ENCODE results near the gene ABCB11.

ABCB11 gene

GRCh38 chr2:168929031-168929430 lies 102.1 kb downstream of the ABCB11 start:
- DNase-seq (ENCODE audit: low spot score), result no peak

DNA sequence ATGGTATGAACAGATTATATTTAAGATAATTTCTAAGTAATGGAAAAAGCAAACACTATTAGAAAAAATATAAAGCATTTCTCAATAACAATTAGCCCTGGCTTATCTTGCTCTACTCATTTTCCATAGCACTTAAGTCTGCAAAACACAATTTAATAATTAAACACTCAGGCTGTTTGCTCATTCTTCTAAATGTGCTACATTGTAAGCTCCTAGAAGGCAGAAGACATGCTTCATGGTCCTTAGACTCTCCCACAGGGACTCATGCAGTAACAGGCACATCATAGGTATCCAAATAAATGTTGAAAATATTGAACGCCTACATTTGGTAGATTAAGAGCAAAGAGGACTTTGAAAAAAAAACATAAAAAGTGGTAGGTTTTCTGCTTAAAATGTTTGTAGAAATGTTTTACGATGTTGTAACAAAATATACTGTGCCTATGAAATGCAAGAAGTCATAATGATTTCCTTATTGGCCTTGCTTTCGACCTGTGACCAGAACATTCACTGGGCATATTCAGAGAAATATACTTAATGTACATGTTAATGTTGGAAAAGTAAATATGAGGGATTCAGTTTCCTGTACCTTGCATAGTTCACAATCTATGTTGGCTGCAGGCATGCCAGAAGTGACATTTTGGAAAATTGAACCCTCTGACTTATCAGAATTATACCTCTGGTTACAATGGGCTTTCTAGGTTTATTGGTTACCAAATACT lies 102.9 kb downstream of the ABCB11 start:
- no peak for DNase-seq (ENCODE audit: low spot score)

DNA sequence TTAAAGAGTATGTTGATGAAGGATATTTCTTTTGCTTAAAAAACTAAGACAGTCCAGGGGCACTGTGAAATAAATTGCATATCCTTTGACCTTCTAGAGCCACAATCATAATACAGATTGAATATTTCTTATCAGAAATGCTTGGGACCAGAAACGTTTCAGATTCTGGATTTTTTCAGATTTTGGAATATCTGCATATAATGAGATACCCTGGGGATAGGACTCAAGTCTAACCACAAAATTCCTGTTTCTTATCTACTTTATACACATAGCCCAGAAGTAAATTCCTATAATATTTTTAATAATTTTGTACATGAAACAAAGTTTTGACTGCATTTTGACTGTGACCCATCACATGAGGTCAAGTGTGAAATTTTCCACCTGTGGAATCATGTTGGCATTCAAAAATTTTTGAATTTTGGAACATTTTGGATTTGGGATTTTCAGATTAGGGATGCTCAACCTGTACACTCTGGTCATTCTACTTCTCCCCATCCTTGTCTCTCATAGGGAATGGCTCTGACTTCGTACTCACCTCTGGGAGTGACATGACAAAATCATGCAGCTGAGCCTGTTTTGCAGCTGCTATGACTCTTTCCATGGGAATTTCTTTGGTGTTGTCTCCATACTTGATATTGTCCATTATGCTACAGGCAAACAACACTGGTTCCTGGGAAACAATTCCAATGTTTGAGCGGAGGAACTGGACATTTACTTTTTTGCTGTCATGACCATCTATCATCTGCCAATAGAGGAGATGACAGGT lies 104.3 kb downstream of the ABCB11 start:
- no peak for DNase-seq (ENCODE audit: low spot score)

GRCh38 chr2:168920504-168921157 lies 110.5 kb downstream of the ABCB11 start:
- DNase-seq (ENCODE audit: low spot score), result peak; percentile 54

- DNase-seq (ENCODE audit: low spot score), result no peak
Observed at GRCh38 chr2:168916331-168916675, 114.8 kb downstream of the ABCB11 start.

DNA sequence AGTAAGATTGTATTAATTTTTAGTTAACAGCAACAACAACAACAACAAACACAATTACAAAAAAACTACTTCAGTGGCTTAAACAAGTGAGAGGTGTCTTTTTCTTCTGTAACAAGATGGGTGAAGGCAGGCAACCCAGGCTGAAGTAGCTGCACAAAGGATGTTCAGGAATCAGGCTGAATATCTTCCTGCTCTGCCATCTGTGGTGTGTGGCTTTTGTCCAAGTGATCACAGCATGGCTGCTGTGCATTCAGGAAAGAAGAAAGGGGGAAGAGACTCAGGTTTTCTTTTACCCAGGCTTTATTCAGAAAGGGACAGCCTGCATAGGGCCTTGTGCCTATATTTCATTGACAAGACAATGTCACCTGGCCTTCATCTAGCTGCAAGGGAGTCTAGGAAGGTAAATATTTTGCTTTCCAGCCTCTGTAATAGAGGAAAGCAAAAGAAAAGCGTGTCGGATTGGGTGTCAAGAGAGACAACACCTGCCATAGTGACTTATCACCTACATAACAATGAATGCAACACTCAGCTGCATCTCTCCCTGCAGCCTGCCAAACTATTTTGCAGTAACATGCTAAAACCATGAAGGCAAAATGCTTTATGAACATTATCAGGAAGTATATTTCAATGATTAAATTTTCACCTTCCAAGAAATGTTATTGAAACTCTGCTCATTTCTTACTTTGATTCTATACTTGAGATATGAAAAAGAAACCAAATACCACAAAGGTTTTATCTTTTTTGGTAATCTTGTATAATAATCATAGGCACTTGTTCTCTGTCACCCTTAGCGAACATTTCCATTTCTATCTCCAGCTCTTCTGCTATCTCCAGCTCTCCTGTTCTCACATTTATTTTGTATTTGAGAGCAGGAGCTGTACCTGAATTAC lies 115.4 kb downstream of the ABCB11 start:
- DNase-seq (ENCODE audit: low spot score), result no peak

- no peak for DNase-seq (ENCODE audit: low spot score)
Observed at GRCh38 chr2:168913495-168913894, 117.6 kb downstream of the ABCB11 start.

DNA sequence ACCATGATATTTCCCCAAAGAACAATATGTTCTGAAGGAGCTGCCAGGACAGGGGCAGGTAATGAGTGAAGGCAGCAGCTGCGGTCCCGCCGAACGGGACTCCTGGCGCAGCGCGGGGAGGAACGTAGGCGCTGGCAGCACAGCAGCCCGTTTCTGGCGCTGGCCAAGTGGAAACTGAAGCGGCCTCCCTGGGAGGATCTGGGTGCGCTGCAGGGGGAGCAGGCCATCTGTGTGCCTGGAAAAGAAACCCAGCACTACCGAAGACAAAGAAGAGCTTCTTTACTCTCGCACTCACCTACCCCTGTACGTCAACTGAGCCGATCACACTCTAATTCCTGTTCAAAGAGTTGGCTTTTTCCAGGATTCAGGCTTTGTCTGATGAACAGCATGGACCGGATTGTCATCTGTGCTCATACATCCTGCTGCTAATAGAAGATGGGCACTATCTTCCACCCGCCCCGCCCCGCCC lies 118.2 kb downstream of the ABCB11 start:
- DNase-seq (ENCODE audit: low spot score), result no peak

- DNase-seq (ENCODE audit: low spot score), result no peak
Observed at GRCh38 chr2:168912466-168912865, 118.7 kb downstream of the ABCB11 start.

DNA sequence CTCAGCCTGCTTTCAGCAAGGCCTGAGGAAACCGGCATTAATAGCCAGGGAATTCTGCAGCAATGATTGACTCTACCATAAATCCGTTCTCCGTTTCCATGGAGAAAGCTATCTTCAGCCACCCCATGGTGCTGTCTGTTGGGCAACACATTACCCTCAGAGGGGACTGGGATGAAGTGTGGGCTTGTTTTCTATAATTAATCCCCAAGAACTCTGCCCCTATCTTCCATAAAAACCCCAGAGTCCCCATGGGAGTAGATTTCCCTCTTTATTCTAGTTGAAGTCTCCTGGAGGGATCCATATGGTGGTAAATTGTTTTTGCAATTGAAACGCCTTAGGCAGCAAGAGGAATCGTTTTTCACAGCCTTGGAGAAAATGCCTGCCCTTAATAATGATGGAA lies 120.8 kb downstream of the ABCB11 start:
- DNase-seq (ENCODE audit: low spot score), result no peak

- DNase-seq (ENCODE audit: low spot score), result no peak
Observed at GRCh38 chr2:168907940-168908662, 123.0 kb downstream of the ABCB11 start.

- DNase-seq (ENCODE audit: low spot score), result no peak
Observed at GRCh38 chr2:168904358-168904757, 126.8 kb downstream of the ABCB11 start.

DNA sequence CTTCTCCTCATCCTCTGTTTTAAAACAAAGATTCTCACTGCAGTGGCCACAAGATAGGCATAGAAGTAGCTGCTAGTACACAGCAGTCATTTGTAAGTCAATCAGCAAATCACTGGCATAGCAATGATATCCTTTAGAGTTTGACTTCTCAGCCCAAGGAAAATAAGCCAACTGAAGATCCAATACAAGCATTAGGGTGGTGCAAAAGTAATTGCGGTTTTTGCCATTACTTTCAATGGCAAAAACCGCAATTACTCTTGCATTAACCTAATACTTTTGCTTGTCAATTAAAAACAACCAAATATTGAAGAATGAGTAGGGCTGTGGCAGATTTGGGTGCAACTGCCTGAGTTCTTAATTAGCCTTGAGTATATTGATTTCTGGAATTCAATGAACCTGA lies 127.2 kb downstream of the ABCB11 start:
- DNase-seq (ENCODE audit: low spot score), result no peak

DNA sequence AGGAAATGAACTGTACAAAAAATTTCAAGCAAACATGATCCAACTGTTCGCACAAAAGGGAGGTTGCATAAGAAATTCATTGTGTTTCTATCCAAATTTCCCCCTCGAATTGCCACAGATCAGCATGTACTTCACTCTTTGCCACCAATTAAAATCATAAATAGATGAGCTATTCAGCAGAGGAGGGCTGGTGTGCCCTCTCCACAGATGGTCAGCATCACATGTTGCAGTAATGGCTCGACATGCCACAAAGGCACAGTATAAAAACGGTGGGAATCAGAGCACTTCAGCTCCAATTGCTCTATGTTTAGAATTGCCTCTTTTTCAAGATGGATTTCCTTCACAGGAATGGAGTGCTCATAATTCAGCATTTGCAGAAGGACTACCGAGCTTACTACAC lies 130.1 kb downstream of the ABCB11 start, which contains the start of gene G6PC2:
TSS of gene G6PC2 (plus strand) at position 289 of the 400 bp plus-strand sequence. CDS start at position 330, 41 bp downstream.
- no peak for DNase-seq (ENCODE audit: low spot score)

DNA sequence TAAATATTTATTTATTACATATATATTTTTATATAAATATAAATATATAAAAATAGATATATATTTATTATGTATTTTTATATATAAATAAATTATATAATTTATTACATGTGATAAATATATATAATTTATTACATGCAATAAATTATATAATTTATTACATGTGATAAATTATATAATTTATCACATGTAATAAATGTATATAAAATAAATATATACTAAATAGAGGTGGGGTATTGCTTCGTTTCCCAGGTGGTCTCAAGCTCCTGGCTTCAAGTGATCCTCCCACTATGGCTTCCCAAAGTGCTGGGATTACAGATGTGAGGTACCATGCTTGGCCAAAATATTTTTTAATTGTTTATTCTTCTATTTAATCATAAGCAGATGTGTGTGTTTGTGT lies 133.7 kb downstream of the ABCB11 start:
- no peak for DNase-seq (ENCODE audit: low spot score)

DNA sequence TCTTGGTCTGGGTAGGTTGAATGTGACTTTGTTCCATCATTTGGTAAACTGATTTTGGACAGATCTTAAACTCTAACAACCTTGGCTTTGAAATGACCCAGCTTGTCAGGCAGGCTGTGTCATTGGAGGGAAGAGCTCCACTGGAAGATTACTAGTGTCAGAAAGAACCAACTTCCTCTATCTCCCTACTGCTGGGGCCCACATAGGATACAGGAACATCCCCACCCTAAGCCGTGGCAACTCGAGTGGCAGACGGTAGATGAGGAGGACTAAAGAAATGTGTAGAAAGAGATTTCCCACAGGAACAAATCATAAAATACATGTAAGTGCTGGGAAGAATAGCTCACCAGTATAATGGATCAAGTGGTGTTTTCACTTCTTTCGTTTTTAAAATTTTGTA lies 134.3 kb downstream of the ABCB11 start:
- no peak for DNase-seq (ENCODE audit: low spot score)

- peak; percentile 28 for DNase-seq (ENCODE audit: low spot score)
Observed at GRCh38 chr2:168895771-168896170, 135.4 kb downstream of the ABCB11 start.

- no peak for DNase-seq (ENCODE audit: low spot score)
Observed at GRCh38 chr2:168894720-168895119, 136.4 kb downstream of the ABCB11 start.

- DNase-seq (ENCODE audit: low spot score), result no peak
Observed at GRCh38 chr2:168894101-168894500, 137.0 kb downstream of the ABCB11 start.

- no peak for DNase-seq (ENCODE audit: low spot score)
Observed at GRCh38 chr2:168892327-168892726, 138.8 kb downstream of the ABCB11 start.
